GM12878 (cell line): Measurements from ENCODE around the gene CEBPG. TPM values are rescaled to one million over a fixed set of nuclear protein-coding genes. Genes with fewer than 3 reads are reported as not detected.

Experiments used
- ATAC-seq: fragments of 200-7000 bp; cut with Tn5 transposase; 3 replicates; pipeline ENCODE4 v1.9.1; 2020; ENCODE audit warnings: mild to moderate bottlenecking, moderate library complexity
- BruUV-seq: library from RNA; stranded (reverse); fragments of 400-500 nt; replicated peaks from 2 replicates; lab custom pipeline; 2021; lab: Mats Ljungman, UMichigan
- CTCF ChIA-PET: fragments of 300-600 bp; sonication (Branson Sonifier 250); formaldehyde crosslinking; extraction: SDS; loops from one replicate; lab custom pipeline; 2021; ENCODE audit warnings: inconsistent platforms; lab: Yijun Ruan, JAX
- POLR2A ChIA-PET: fragments of 350-600 bp; formaldehyde crosslinking; extraction: SDS; loops from one replicate; lab custom pipeline; 2021; ENCODE audit warnings: inconsistent platforms; lab: Charles Lee
- RAD21 ChIA-PET: fragments of 300-600 bp; sonication (Branson Sonifier 250); formaldehyde crosslinking; loops from one replicate; lab custom pipeline; 2023; ENCODE audit warnings: antibody characterized with exemption; ENCODE audit not compliant: unreplicated experiment; lab: Charles Lee
- SMC1A ChIA-PET: fragments of 300-600 bp; sonication (Branson Sonifier 250); formaldehyde crosslinking; loops from one replicate; lab custom pipeline; 2023; ENCODE audit not compliant: unreplicated experiment, uncharacterized antibody; lab: Charles Lee
- DNase-seq: peaks from one replicate; pipeline ENCODE4 v3.0.0-alpha.2; 2011; ENCODE audit warnings: low read depth, low spot score
- FAIRE-seq: peaks from 3 replicates; lab custom pipeline; 2011; peaks lifted over from hg19 to GRCh38; lab: Jason Lieb, UNC
- H2AFZ ChIP-seq: 2 replicates; pipeline ENCODE4 v1.6.0; 2011; ENCODE audit warnings: low read depth, low read length, control low read depth; ENCODE audit not compliant: control insufficient read depth
- H3K27ac ChIP-seq: 2 replicates; pipeline ENCODE4 v1.5.1; 2011; ENCODE audit warnings: control low read depth; ENCODE audit not compliant: control insufficient read depth, insufficient read depth
- H3K27me3 ChIP-seq, 2 experiments: replicated peaks in 1 of 2; 2 replicates each; pipeline versions ENCODE4 v1.6.0 to v1.6.1; 2011; ENCODE audit warnings: low read length in 1 of 2; ENCODE audit not compliant: control insufficient read depth in 2 of 2, insufficient read depth in 2 of 2
- H3K36me3 ChIP-seq, 2 experiments: 2 replicates each; pipeline ENCODE4 v1.5.1; 2011; ENCODE audit warnings: low read length in 1 of 2; ENCODE audit not compliant: control insufficient read depth in 2 of 2, insufficient read depth in 2 of 2
- H3K4me1 ChIP-seq: 2 replicates; pipeline ENCODE4 v1.6.1; 2011; ENCODE audit warnings: mild to moderate bottlenecking, low read length, moderate library complexity, mixed read lengths; ENCODE audit not compliant: control insufficient read depth, insufficient read depth
- H3K4me2 ChIP-seq: 2 replicates; pipeline ENCODE4 v1.6.0; 2011; ENCODE audit warnings: control low read depth; ENCODE audit not compliant: control insufficient read depth, insufficient read depth
- H3K4me3 ChIP-seq: fragments of 200-600 bp; sonication (generic); 2 replicates; pipeline ENCODE4 v1.5.1; 2016
- H3K79me2 ChIP-seq: 2 replicates; pipeline ENCODE4 v1.6.0; 2011; ENCODE audit warnings: low read length; ENCODE audit not compliant: control insufficient read depth, insufficient read depth
- H3K9ac ChIP-seq: 2 replicates; pipeline ENCODE4 v1.8.0; 2011; ENCODE audit warnings: low read length, control low read depth, mixed read lengths; ENCODE audit not compliant: control insufficient read depth, insufficient read depth
- H3K9me3 ChIP-seq: replicated peaks from 3 replicates; pipeline ENCODE4 v1.5.1; 2011; ENCODE audit warnings: mild to moderate bottlenecking, low read length; ENCODE audit not compliant: control insufficient read depth, insufficient read depth
- H4K20me1 ChIP-seq: 2 replicates; pipeline ENCODE4 v1.6.0; 2011; ENCODE audit not compliant: control insufficient read depth, insufficient read depth
- BHLHE40 ChIP-seq, 2 experiments: fragments of 450-650 bp in 1 of 2; IDR thresholded peaks; 2 replicates each; pipeline ENCODE4 v1.6.1; 2011 to 2017; ENCODE audit warnings: low read depth in 2 of 2, borderline replicate concordance in 1 of 2, improper control_type of control experiment in 1 of 2, low read length in 1 of 2, mild to moderate bottlenecking in 1 of 2
- CBX5 ChIP-seq: sonication (generic); IDR thresholded peaks from 2 replicates; pipeline ENCODE4 v1.6.1; 2016; ENCODE audit warnings: low read depth, moderate library complexity, mild to moderate bottlenecking, inconsistent platforms
- CTCF ChIP-seq, 3 experiments: IDR thresholded peaks in 2 of 3; conservative IDR thresholded peaks in 1 of 3; 2 replicates each; pipeline ENCODE4 v1.5.1; 2011; ENCODE audit warnings: low read depth in 3 of 3, low read length in 3 of 3, mild to moderate bottlenecking in 3 of 3, control low read depth in 2 of 3, moderate library complexity in 2 of 3, inconsistent platforms in 1 of 3, mixed read lengths in 1 of 3; ENCODE audit not compliant: control insufficient read depth in 2 of 3, insufficient read depth in 1 of 3; ENCODE audit errors: extremely low read depth in 1 of 3
- E4F1 ChIP-seq: fragments of 450-650 bp; IDR thresholded peaks from 2 replicates; pipeline ENCODE4 v1.6.1; 2018; ENCODE audit warnings: borderline replicate concordance, mild to moderate bottlenecking; ENCODE audit not compliant: partially characterized antibody
- EED ChIP-seq: sonication (generic); IDR thresholded peaks from 2 replicates; pipeline ENCODE4 v1.6.1; 2016; ENCODE audit warnings: antibody characterized with exemption, low read depth
- POLR2AphosphoS5 ChIP-seq: IDR thresholded peaks from 2 replicates; pipeline ENCODE4 v1.6.1; 2011; ENCODE audit warnings: mild to moderate bottlenecking, low read length, inconsistent platforms
- PRDM15 ChIP-seq: fragments of 450-650 bp; formaldehyde crosslinking; IDR thresholded peaks from 2 replicates; pipeline ENCODE4 v1.4.0; 2020; ENCODE audit warnings: mild to moderate bottlenecking, moderate library complexity
- SMARCA5 ChIP-seq: fragments of 450-650 bp; IDR thresholded peaks from 2 replicates; pipeline ENCODE4 v1.6.1; 2017; ENCODE audit warnings: mild to moderate bottlenecking
- ZBED1 ChIP-seq: IDR thresholded peaks from 2 replicates; pipeline ENCODE4 v1.6.1; 2016; ENCODE audit warnings: borderline replicate concordance
- WGBS: methylation state at CpG from one replicate; pipeline ENCODE4 v1.1.6; 2016; ENCODE audit warnings: low lambda C conversion rate; ENCODE audit not compliant: insufficient replicate concordance, insufficient coverage; ENCODE audit errors: missing lambda C conversion rate; 5-methylcytosine and 5-hydroxymethylcytosine counted together
- in situ Hi-C: fragments of 300-500 bp; cut with MboI; formaldehyde crosslinking; loops from 9 replicates; pipeline ENCODE4 v1.14.3; 2018; ENCODE audit warnings: mixed read lengths
- intact Hi-C: fragments of 100-400 bp; cut with micrococcal nuclease; formaldehyde crosslinking; loops from one replicate; pipeline ENCODE4 v1.14.2; 2022; ENCODE audit not compliant: unreplicated experiment
- polyA plus RNA-seq, 11 experiments: library from polyadenylated mRNA; depleted of rRNA in 4 of 11; unstranded in 6 of 11; stranded (reverse) in 5 of 11; fragments of >200 nt; fragmentation: Nextera tagmentation in 4 of 11; fragmentation: Illumina TruSeq in 1 of 11; extraction: Ambion mirVana in 4 of 11; extraction: Trizol in 1 of 11; gene quantifications; 1 replicate in 1 of 11; 2 replicates in 10 of 11; pipeline versions ENCODE4 v1.2.1 to v1.2.3, GENCODE V29; 2011 to 2016; ENCODE audit warnings: inconsistent platforms in 2 of 11, missing spikeins in 2 of 11, low read depth in 1 of 11
- total RNA-seq, 4 experiments: library from RNA; depleted of rRNA in 3 of 4; stranded (reverse); fragments of >200 nt in 3 of 4; fragmentation: Illumina TruSeq in 1 of 4; extraction: Trizol in 1 of 4; gene quantifications; 2 replicates each; pipeline versions ENCODE4 v1.2.1 to v1.2.3, GENCODE V29; 2013 to 2021

The CEBPG gene
- total and polyA plus RNA-seq, 10 of the 15 experiments (the other 5 are each of a cell fraction or from before 2014, with no cell fraction given) = 5.2 to 22.4 (median 20.0) TPM

- Histone ChIP-seq H3K9me3 (no peaks in the 10 kb centered on the region), H3K27me3 (no peaks in the 10 kb centered on the region; a peak in 1 of 4 replicates)
- TF ChIP-seq PRDM15 (CRISPR knock-in tag) (no peak), CBX5 (no peak), SMARCA5 (no peak)
- TF ChIP-seq, all 136 proteins: peak for 0
- Histone ChIP-seq H3K4me3 (no peak overlapping the region), H3K27ac (no peak overlapping the region), H3K4me2 (no peak overlapping the region), H3K9ac (no peak overlapping the region), H3K79me2 (no peaks in the 10 kb centered on the region), H3K4me1 (no peaks in the 10 kb centered on the region), H2AFZ (no peak overlapping the region), H4K20me1 (no peaks in the 10 kb centered on the region), H3K36me3 (no peaks in the 10 kb centered on the region; a peak in 1 of 4 replicates)
- in situ Hi-C loops = no loop called here
- CTCF ChIA-PET = no interaction called here
- 32% methylated on average over 4 of the region's 4 CpGs for WGBS
- FAIRE-seq = no peak
- RAD21 ChIA-PET = no interaction called here
- BruUV-seq = no TSS peak
- intact Hi-C loops = no loop called here
- ATAC-seq = no peak
- SMC1A ChIA-PET = no interaction called here
- POLR2A ChIA-PET = no interaction called here
- DNase-seq = no peak
These were observed 40.4 kb upstream of the CEBPG start for GRCh38 chr19:33333151-33333550.

GRCh38 chr19:33333642-33334041 is 39.9 kb upstream of the CEBPG start:
- CTCF ChIA-PET = interaction anchor here (1.1 kb wide), 1 partner anchor 73 kb away, joined by 3 read pairs; no protein-coding TSS in a partner anchor
- no peaks in the 10 kb centered on the region; a peak in 1 of 4 replicates for H3K27me3 ChIP-seq
- H3K36me3 ChIP-seq = no peaks in the 10 kb centered on the region; a peak in 1 of 4 replicates
- no peak overlapping the region for H2AFZ ChIP-seq
- POLR2A ChIA-PET = no interaction called here
- intact Hi-C loops = no loop called here
- no peak overlapping the region for H3K27ac ChIP-seq
- H3K9ac ChIP-seq = no peak overlapping the region
- SMC1A ChIA-PET = no interaction called here
- in situ Hi-C loops = no loop called here
- RAD21 ChIA-PET = no interaction called here
- FAIRE-seq (no peak), ATAC-seq (no peak), DNase-seq (no peak)
- no peaks in the 10 kb centered on the region for H3K79me2 ChIP-seq
- H4K20me1 ChIP-seq = no peaks in the 10 kb centered on the region
- H3K9me3 ChIP-seq = no peaks in the 10 kb centered on the region
- H3K4me1 ChIP-seq = no peaks in the 10 kb centered on the region
- no peak overlapping the region for H3K4me3 ChIP-seq
- no TSS peak for BruUV-seq
- WGBS = 61% methylated on average over 3 of the region's 3 CpGs
- no peak overlapping the region for H3K4me2 ChIP-seq
- TF ChIP-seq EED (no peak), CTCF (IDR thresholded peaks at IDR 0.05 in 2 of 3, conservative IDR thresholded peaks at IDR 0.05 in 1 of 3; ENCODE audit: control insufficient read depth in 2 of 3, extremely low read depth in 1 of 3, insufficient read depth in 1 of 3, low read depth in 3 of 3, low read length in 3 of 3) (no peak), E4F1 (no peak), BHLHE40 (IDR thresholded peaks at IDR 0.05; ENCODE audit: borderline replicate concordance in 1 of 2, low read depth in 2 of 2, low read length in 1 of 2) (no peak), POLR2AphosphoS5 (no peak), ZBED1 (no peak)
